Calu3 (cell line): Measurements from ENCODE around the gene RNF10. TPM values are rescaled to one million over a fixed set of nuclear protein-coding genes. Genes with fewer than 3 reads are reported as not detected.

Experiments used
- BruUV-seq: library from RNA; stranded (reverse); fragments of 400-500 nt; replicated peaks from 2 replicates; lab custom pipeline; 2021; lab: Mats Ljungman, UMichigan
- CTCF ChIA-PET: fragments of 300-600 bp; sonication (Branson Sonifier 250); formaldehyde crosslinking; loops from one replicate; lab custom pipeline; 2022; ENCODE audit warnings: antibody characterized with exemption; lab: Charles Lee
- DNase-seq: peaks from one replicate; pipeline ENCODE4 v3.0.0; 2022
- H3K27ac Mint-ChIP-seq: one replicate; pipeline ENCODE4 v1.8.0; 2022; ENCODE audit warnings: mixed read lengths; ENCODE audit not compliant: unreplicated experiment
- H3K27me3 Mint-ChIP-seq: one replicate; pipeline ENCODE4 v1.8.0; 2022; ENCODE audit warnings: mixed read lengths; ENCODE audit not compliant: unreplicated experiment
- H3K36me3 Mint-ChIP-seq: one replicate; pipeline ENCODE4 v1.8.0; 2022; ENCODE audit warnings: mild to moderate bottlenecking, moderate library complexity, mixed read lengths; ENCODE audit not compliant: insufficient read depth, unreplicated experiment
- H3K4me1 Mint-ChIP-seq: one replicate; pipeline ENCODE4 v1.8.0; 2022; ENCODE audit warnings: mild to moderate bottlenecking, low read depth, mixed read lengths; ENCODE audit not compliant: unreplicated experiment
- H3K4me3 Mint-ChIP-seq: one replicate; pipeline ENCODE4 v1.8.0; 2022; ENCODE audit warnings: mild to moderate bottlenecking, low read depth, moderate library complexity, mixed read lengths; ENCODE audit not compliant: unreplicated experiment
- H3K9me3 Mint-ChIP-seq: one replicate; pipeline ENCODE4 v1.8.0; 2022; ENCODE audit warnings: low read depth, mixed read lengths; ENCODE audit not compliant: unreplicated experiment
- CTCF ChIP-seq: fragments of 200-600 bp; IDR thresholded peaks from one replicate; pipeline ENCODE4 v1.8.0; 2022; ENCODE audit warnings: antibody characterized with exemption; ENCODE audit not compliant: unreplicated experiment
- intact Hi-C: fragments of 100-400 bp; cut with micrococcal nuclease; formaldehyde crosslinking; loops from one replicate; pipeline ENCODE4 v1.10.0; 2022; ENCODE audit not compliant: unreplicated experiment
- total RNA-seq: library from RNA; stranded (reverse); gene quantifications from 2 replicates; pipeline ENCODE4 v1.2.3, GENCODE V29; 2022

RNF10 gene
- total RNA-seq, 1 experiment from 2014 or later: 206 TPM

DNA sequence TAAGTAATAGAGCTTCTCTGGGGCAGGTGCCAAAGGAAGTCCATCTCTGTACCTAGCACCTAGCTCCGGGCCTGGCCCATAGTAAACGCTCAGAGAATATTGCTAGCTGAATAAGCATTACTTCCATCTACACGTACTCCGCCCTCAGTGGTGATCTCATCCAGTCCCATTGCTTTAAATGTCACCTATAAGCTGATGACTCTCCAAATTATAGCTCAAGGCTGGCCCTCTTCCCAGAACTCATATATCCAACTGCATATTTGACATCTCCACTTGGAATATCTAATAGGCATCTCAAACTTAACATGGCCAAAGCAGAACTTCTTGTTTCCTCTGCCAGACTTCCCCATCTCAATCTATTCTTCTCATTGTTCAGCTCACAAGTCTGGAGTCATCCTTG lies 45.1 kb upstream of the RNF10 start:
- H3K36me3 Mint-ChIP-seq: peaks cover 3% of the 10 kb centered on the region
- intact Hi-C loops: no loop called here
- DNase-seq: no peak
- no peaks in the 10 kb centered on the region for H3K4me1 Mint-ChIP-seq
- CTCF ChIA-PET: interaction anchor here (2.2 kb wide), 1 partner anchor 15 kb away, joined by 6 read pairs; no protein-coding TSS in a partner anchor
- TF ChIP-seq CTCF: no peak
- BruUV-seq: no TSS peak
- H3K4me3 Mint-ChIP-seq: no peak overlapping the region
- H3K27ac Mint-ChIP-seq: no peak overlapping the region
- no peaks in the 10 kb centered on the region for H3K27me3 Mint-ChIP-seq
- no peaks in the 10 kb centered on the region for H3K9me3 Mint-ChIP-seq

DNA sequence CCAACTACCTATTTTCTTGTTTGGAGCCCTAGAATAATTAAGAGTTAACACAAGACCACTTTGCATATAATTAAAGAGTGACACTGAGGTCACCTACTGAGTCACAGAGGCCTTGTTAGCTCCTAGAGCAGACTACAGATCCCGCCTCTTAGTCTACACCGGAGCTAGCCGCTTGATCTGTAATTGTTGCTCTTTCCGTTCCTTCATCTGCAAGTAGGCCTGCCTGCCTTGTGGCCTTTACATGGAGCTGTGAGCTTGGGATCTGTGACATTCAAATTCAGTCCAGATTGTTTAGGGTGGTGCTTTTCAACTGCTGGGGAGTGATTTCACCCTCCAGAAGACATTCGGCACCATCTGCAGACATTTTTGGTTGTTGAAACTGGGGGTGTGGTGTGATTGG lies 43.8 kb upstream of the RNF10 start:
- CTCF ChIA-PET: no interaction called here
- TF ChIP-seq CTCF: no peak
- intact Hi-C loops: no loop called here
- Mint-ChIP-seq H3K36me3 (peaks cover 11% of the 10 kb centered on the region), H3K4me1 (peaks cover 9% of the 10 kb centered on the region), H3K9me3 (no peaks in the 10 kb centered on the region), H3K4me3 (no peak overlapping the region), H3K27ac (no peak overlapping the region), H3K27me3 (no peaks in the 10 kb centered on the region)
- no peak for DNase-seq
- BruUV-seq: no TSS peak

DNA sequence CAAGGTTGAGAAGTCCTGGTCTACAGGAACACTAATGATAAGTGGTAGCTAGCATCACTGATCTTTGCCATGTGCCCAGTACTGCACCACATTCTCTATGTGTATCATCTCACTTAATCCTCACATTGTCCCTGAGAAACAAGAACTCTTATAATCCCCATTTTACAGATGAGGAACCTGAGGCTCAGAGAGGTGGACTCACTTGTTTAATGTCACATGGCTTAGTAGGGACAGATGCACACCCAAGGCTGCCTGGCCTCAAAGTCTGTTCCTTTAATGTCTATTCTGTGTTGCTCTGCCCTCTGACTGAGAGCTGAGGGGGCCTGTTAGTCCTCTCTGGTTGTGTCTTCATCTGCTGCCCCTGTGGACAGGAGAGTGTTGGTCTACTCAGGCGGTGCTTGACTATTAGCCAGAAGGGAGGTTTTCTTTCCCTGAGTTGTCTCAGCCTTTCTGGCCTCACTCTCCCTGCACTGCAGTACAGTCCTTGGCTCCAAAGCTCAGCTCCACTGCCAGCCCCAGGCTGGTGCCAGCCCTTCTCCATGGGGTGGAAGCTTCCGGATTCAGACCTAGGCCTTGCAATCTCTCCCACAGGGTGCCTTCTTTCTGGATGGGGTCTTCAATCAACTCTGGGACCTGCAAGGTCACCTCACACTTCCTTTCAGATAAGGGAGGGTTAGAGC lies 43.2 kb upstream of the RNF10 start:
- intact Hi-C loops: no loop called here
- Mint-ChIP-seq H3K36me3 (peaks cover 17% of the 10 kb centered on the region), H3K27ac (no peak overlapping the region), H3K27me3 (no peaks in the 10 kb centered on the region), H3K9me3 (no peaks in the 10 kb centered on the region), H3K4me3 (no peak overlapping the region), H3K4me1 (peaks cover 10% of the 10 kb centered on the region)
- DNase-seq: no peak
- CTCF ChIA-PET: interaction anchor here (0.6 kb wide), 1 partner anchor 10 kb away, joined by 5 read pairs; no protein-coding TSS in a partner anchor
- no peak for TF ChIP-seq CTCF
- BruUV-seq: no TSS peak

- Mint-ChIP-seq H3K9me3 (no peaks in the 10 kb centered on the region), H3K27ac (peak overlapping the region; percentile 92), H3K4me3 (peak overlapping the region; percentile 93), H3K4me1 (peaks cover 25% of the 10 kb centered on the region), H3K27me3 (no peaks in the 10 kb centered on the region), H3K36me3 (peaks cover 54% of the 10 kb centered on the region)
- intact Hi-C loops: loop anchor here (2.0 to 5.0 kb wide), 2 partner anchors 16 to 42 kb away; no protein-coding TSS in a partner anchor
- BruUV-seq: no TSS peak
- CTCF ChIA-PET: interaction anchor here (3.3 kb wide), 1 partner anchor 21 kb away, joined by 22 read pairs; no protein-coding TSS in a partner anchor
- no peak for TF ChIP-seq CTCF
- DNase-seq: no peak
These were observed 38.9 kb upstream of the RNF10 start for GRCh38 chr12:120495186-120495730.
